Naive thymus-derived CD4-positive, alpha-beta T cell (primary cell): ENCODE results near the gene UBASH3A. TPM values are rescaled to one million over a fixed set of nuclear protein-coding genes. Genes with fewer than 3 reads are reported as not detected.
A peak's percentile ranks its signal among the peaks of the same experiment; 100 is the strongest.

Source experiments
- ATAC-seq: fragments of 150-1000 bp; cut with Tn5 transposase; 2 replicates; pipeline ENCODE4 v1.10.0; 2021; ENCODE audit warnings: mild to moderate bottlenecking, moderate library complexity
- CTCF ChIA-PET: fragments of 350-600 bp; sonication (Branson Sonifier 250); formaldehyde crosslinking; loops from one replicate; lab custom pipeline; 2021; ENCODE audit warnings: antibody characterized with exemption; lab: Charles Lee
- POLR2A ChIA-PET: fragments of 350-600 bp; sonication (Branson Sonifier 250); formaldehyde crosslinking; loops from one replicate; lab custom pipeline; 2021; ENCODE audit warnings: antibody characterized with exemption, inconsistent platforms; lab: Charles Lee
- DNase-seq, 9 donors: peaks; one replicate each; pipeline versions ENCODE4 v3.0.0 to v3.0.0-alpha.2; 2020 to 2022; ENCODE audit warnings: mixed read lengths in 1 of 9
- H3K27ac ChIP-seq: one replicate; pipeline ENCODE4 v1.7.0; 2013; ENCODE audit warnings: mild to moderate bottlenecking, low read depth, low read length, moderate library complexity
- H3K27me3 ChIP-seq, 2 donors: one replicate each; pipeline ENCODE4 v1.7.0; 2013; ENCODE audit warnings: low read length in 2 of 2, mild to moderate bottlenecking in 2 of 2, moderate library complexity in 2 of 2; ENCODE audit not compliant: control insufficient read depth in 2 of 2, insufficient read depth in 2 of 2
- H3K36me3 ChIP-seq, 3 experiments: 1 replicate in 2 of 3; 2 replicates in 1 of 3; pipeline ENCODE4 v1.7.0; 2013; ENCODE audit warnings: low read length in 3 of 3, mild to moderate bottlenecking in 3 of 3, moderate library complexity in 1 of 3; ENCODE audit not compliant: insufficient read depth in 3 of 3, control insufficient read depth in 2 of 3
- H3K4me1 ChIP-seq, 2 donors: one replicate each; pipeline ENCODE4 v1.7.0; 2013; ENCODE audit warnings: low read length in 2 of 2, mild to moderate bottlenecking in 2 of 2, moderate library complexity in 1 of 2; ENCODE audit not compliant: control insufficient read depth in 2 of 2, insufficient read depth in 2 of 2
- H3K4me3 ChIP-seq: 2 replicates; pipeline ENCODE4 v1.7.0; 2013; ENCODE audit warnings: mild to moderate bottlenecking, low read length
- H3K9me3 ChIP-seq, 3 experiments: 1 replicate in 2 of 3; 2 replicates in 1 of 3; pipeline ENCODE4 v1.7.0; 2013; ENCODE audit warnings: low read length in 3 of 3; ENCODE audit not compliant: control insufficient read depth in 2 of 3
- H3K27ac Mint-ChIP-seq, 9 donors: one replicate each; pipeline ENCODE4 v1.8.0; 2020 to 2022; ENCODE audit warnings: mixed read lengths in 9 of 9, mild to moderate bottlenecking in 8 of 9, moderate library complexity in 5 of 9, inconsistent platforms in 2 of 9
- H3K27me3 Mint-ChIP-seq, 5 donors: one replicate each; pipeline ENCODE4 v1.8.0; 2021 to 2022; ENCODE audit warnings: mixed read lengths in 5 of 5, mild to moderate bottlenecking in 1 of 5
- H3K36me3 Mint-ChIP-seq, 5 donors: one replicate each; pipeline ENCODE4 v1.8.0; 2020 to 2022; ENCODE audit warnings: mixed read lengths in 5 of 5, mild to moderate bottlenecking in 3 of 5, inconsistent platforms in 1 of 5
- H3K4me1 Mint-ChIP-seq, 7 donors: one replicate each; pipeline ENCODE4 v1.8.0; 2020 to 2022; ENCODE audit warnings: mixed read lengths in 7 of 7, mild to moderate bottlenecking in 3 of 7, inconsistent platforms in 1 of 7
- H3K4me3 Mint-ChIP-seq, 10 donors: one replicate each; pipeline ENCODE4 v1.8.0; 2020 to 2022; ENCODE audit warnings: mild to moderate bottlenecking in 10 of 10, mixed read lengths in 10 of 10, moderate library complexity in 6 of 10, inconsistent platforms in 2 of 10
- H3K9me3 Mint-ChIP-seq, 11 donors: one replicate each; pipeline ENCODE4 v1.8.0; 2020 to 2022; ENCODE audit warnings: mixed read lengths in 11 of 11, mild to moderate bottlenecking in 4 of 11, inconsistent platforms in 1 of 11, moderate library complexity in 1 of 11
- intact Hi-C, 2 donors: fragments of 100-400 bp; cut with micrococcal nuclease; formaldehyde crosslinking; loops; one replicate each; pipeline ENCODE4 v1.15.1; 2023
- polyA plus RNA-seq, 2 donors: library from polyadenylated mRNA; unstranded; fragments of 300-500 nt; fragmentation: Illumina TruSeq; gene quantifications; one replicate each; pipeline ENCODE4 v1.2.3, GENCODE V29; 2021
- total RNA-seq, 6 experiments: library from RNA in 5 of 6; stranded (reverse) in 5 of 6; gene quantifications; 1 replicate in 5 of 6; 2 replicates in 1 of 6; pipeline ENCODE4 v1.2.3 and lab custom pipeline; 2021 to 2026

Gene UBASH3A
- total RNA-seq (100 to 1,000 TPM in 1 of 5 experiments, 10 to 100 TPM in 4; 41.9 to 101 (median 91.7) TPM), polyA plus RNA-seq (10 to 100 TPM; 57.1 to 99.3 TPM), total RNA-seq (lab: John Stamatoyannopoulos, UW) (102 reads per million, percentile 85 among the genes with 10 or more reads in this experiment)

- CTCF ChIA-PET, result interaction anchor here (0.6 to 3.5 kb wide), 16 partner anchors 11 to 258 kb away, joined by 3 to 32 read pairs (median 4); no protein-coding TSS in a partner anchor
- peak within 1 kb of the TSS; percentile 89 for H3K27ac ChIP-seq
- H3K4me3 ChIP-seq, result peak within 1 kb of the TSS; percentile 66
- DNase-seq, result peak; percentile 16 to 87 (median 80)
- POLR2A ChIA-PET, result interaction anchor here (0.9 to 10.3 kb wide), 21 partner anchors 9 to 166 kb away, joined by 3 to 181 read pairs (median 6); partner anchors contain the start of gene TMPRSS3
- Mint-ChIP-seq H3K9me3 (peaks cover 0 to 13% (median 6%) of the 10 kb centered on the region in 11 donors), H3K27ac (peak within 1 kb of the TSS; percentile 28 to 99 (median 91)), H3K4me1 (peaks cover 40 to 73% (median 68%) of the 10 kb centered on the region in 7 donors), H3K4me3 (peak within 1 kb of the TSS; percentile 82 to 99 (median 94)), H3K27me3 (no peaks in the 10 kb centered on the region), H3K36me3 (peaks cover 7 to 44% (median 28%) of the 10 kb centered on the region in 5 donors)
- peak; percentile 82 for ATAC-seq
- intact Hi-C loops, result loop anchor here (1.0 to 10.0 kb wide), 11 partner anchors 10 to 389 kb away; partner anchors contain the start of genes RSPH1 (in 1 of the 2), SLC37A1 (in 1 of the 2) and ZBTB21 (in 1 of the 2)
- H3K27me3 ChIP-seq, result no peaks in the 10 kb centered on the region
- peaks cover 42 to 50% of the 10 kb centered on the region in 2 donors for H3K4me1 ChIP-seq
- peaks cover 0 to 16% (median 4%) of the 10 kb centered on the region in 3 experiments for H3K36me3 ChIP-seq
- H3K9me3 ChIP-seq, result peaks cover 0 to 6% (median 6%) of the 10 kb centered on the region in 3 experiments
Observed at GRCh38 chr21:42403611-42404231, at the start of gene UBASH3A. Gene UBASH3A, plus strand, starts transcription at chr21:42403902. Its CDS starts 44 bp downstream, at chr21:42403946.

GRCh38 chr21:42356046-42356445 lies 47.7 kb upstream of the UBASH3A start:
- ChIA-PET CTCF (no interaction called here), POLR2A (interaction anchor here (0.6 kb wide), 1 partner anchor 219 kb away, joined by 3 read pairs; no protein-coding TSS in a partner anchor)
- Histone ChIP-seq H3K4me3 (no peak overlapping the region), H3K27ac (no peak overlapping the region), H3K36me3 (no peaks in the 10 kb centered on the region), H3K27me3 (no peaks in the 10 kb centered on the region), H3K4me1 (no peaks in the 10 kb centered on the region), H3K9me3 (peaks cover 0 to 7% (median 4%) of the 10 kb centered on the region in 3 experiments)
- Mint-ChIP-seq H3K27me3 (peaks cover 0 to 17% (median 0%) of the 10 kb centered on the region in 5 donors), H3K36me3 (peaks cover 0 to 19% (median 4%) of the 10 kb centered on the region in 5 donors), H3K9me3 (peaks cover 0 to 40% (median 13%) of the 10 kb centered on the region in 11 donors), H3K4me1 (peaks cover 0 to 4% (median 0%) of the 10 kb centered on the region in 7 donors), H3K27ac (no peak overlapping the region), H3K4me3 (no peak overlapping the region)
- intact Hi-C loops, result no loop called here
- ATAC-seq (no peak), DNase-seq (no peak)

GRCh38 chr21:42356650-42357049 lies 47.1 kb upstream of the UBASH3A start:
- H3K9me3 Mint-ChIP-seq, result peaks cover 0 to 40% (median 11%) of the 10 kb centered on the region in 11 donors
- intact Hi-C loops, result no loop called here
- POLR2A ChIA-PET, result no interaction called here

GRCh38 chr21:42357307-42357706 lies 46.4 kb upstream of the UBASH3A start:
- Mint-ChIP-seq H3K4me1 (peaks cover 0 to 4% (median 0%) of the 10 kb centered on the region in 7 donors), H3K9me3 (peaks cover 0 to 40% (median 11%) of the 10 kb centered on the region in 11 donors), H3K27me3 (peaks cover 0 to 21% (median 0%) of the 10 kb centered on the region in 5 donors), H3K27ac (no peak overlapping the region), H3K4me3 (no peak overlapping the region), H3K36me3 (peaks cover 0 to 19% (median 4%) of the 10 kb centered on the region in 5 donors)
- H3K4me3 ChIP-seq, result no peak overlapping the region
- H3K27ac ChIP-seq, result no peak overlapping the region
- CTCF ChIA-PET, result interaction anchor here (0.9 kb wide), 1 partner anchor 98 kb away, joined by 3 read pairs; no protein-coding TSS in a partner anchor
- ATAC-seq, result no peak
- DNase-seq, result no peak
- intact Hi-C loops, result no loop called here
- POLR2A ChIA-PET, result no interaction called here
- no peaks in the 10 kb centered on the region for H3K4me1 ChIP-seq
- H3K9me3 ChIP-seq, result peaks cover 0 to 7% (median 4%) of the 10 kb centered on the region in 3 experiments
- no peaks in the 10 kb centered on the region for H3K27me3 ChIP-seq
- H3K36me3 ChIP-seq, result no peaks in the 10 kb centered on the region

More at GRCh38 chr21:42356650-42357049, 47.1 kb upstream of the UBASH3A start:
- CTCF ChIA-PET, result interaction anchor here (0.6 kb wide), 1 partner anchor 470 kb away, joined by 3 read pairs; no protein-coding TSS in a partner anchor
- Histone ChIP-seq H3K4me1 (no peaks in the 10 kb centered on the region), H3K9me3 (peaks cover 0 to 7% (median 4%) of the 10 kb centered on the region in 3 experiments), H3K4me3 (no peak overlapping the region), H3K27me3 (no peaks in the 10 kb centered on the region), H3K36me3 (no peaks in the 10 kb centered on the region), H3K27ac (no peak overlapping the region)
- ATAC-seq, result no peak
- Mint-ChIP-seq H3K36me3 (peaks cover 0 to 19% (median 4%) of the 10 kb centered on the region in 5 donors), H3K27ac (no peak overlapping the region), H3K27me3 (peaks cover 0 to 17% (median 0%) of the 10 kb centered on the region in 5 donors), H3K4me3 (no peak overlapping the region), H3K4me1 (peaks cover 0 to 4% (median 0%) of the 10 kb centered on the region in 7 donors)
- DNase-seq, result no peak

GRCh38 chr21:42358261-42358660 lies 45.4 kb upstream of the UBASH3A start:
- no peak overlapping the region for H3K27ac Mint-ChIP-seq
- peaks cover 0 to 24% (median 0%) of the 10 kb centered on the region in 5 donors for H3K27me3 Mint-ChIP-seq

GRCh38 chr21:42358937-42359336 lies 44.8 kb upstream of the UBASH3A start:
- Histone ChIP-seq H3K9me3 (peaks cover 0 to 7% (median 4%) of the 10 kb centered on the region in 3 experiments), H3K4me3 (no peak overlapping the region), H3K36me3 (no peaks in the 10 kb centered on the region), H3K4me1 (no peaks in the 10 kb centered on the region), H3K27ac (no peak overlapping the region), H3K27me3 (no peaks in the 10 kb centered on the region)
- peak overlapping the region in 1 of 9 donors; percentile 18 for H3K27ac Mint-ChIP-seq
- DNase-seq (no peak), ATAC-seq (no peak)
- H3K36me3 Mint-ChIP-seq, result peaks cover 0 to 19% (median 4%) of the 10 kb centered on the region in 5 donors
- CTCF ChIA-PET, result no interaction called here
- H3K4me1 Mint-ChIP-seq, result peaks cover 0 to 5% (median 4%) of the 10 kb centered on the region in 7 donors
- H3K4me3 Mint-ChIP-seq, result no peak overlapping the region
- peaks cover 0 to 27% (median 0%) of the 10 kb centered on the region in 5 donors for H3K27me3 Mint-ChIP-seq
- POLR2A ChIA-PET, result no interaction called here
- intact Hi-C loops, result no loop called here
- H3K9me3 Mint-ChIP-seq, result peaks cover 0 to 36% (median 10%) of the 10 kb centered on the region in 11 donors

More at GRCh38 chr21:42358261-42358660, 45.4 kb upstream of the UBASH3A start:
- H3K9me3 Mint-ChIP-seq, result peaks cover 0 to 40% (median 11%) of the 10 kb centered on the region in 11 donors
- no peaks in the 10 kb centered on the region for H3K36me3 ChIP-seq
- CTCF ChIA-PET, result interaction anchor here (0.9 kb wide), 1 partner anchor 99 kb away, joined by 3 read pairs; no protein-coding TSS in a partner anchor
- H3K27ac ChIP-seq, result no peak overlapping the region
- peaks cover 0 to 4% (median 0%) of the 10 kb centered on the region in 7 donors for H3K4me1 Mint-ChIP-seq
- H3K4me3 Mint-ChIP-seq, result no peak overlapping the region
- peaks cover 0 to 7% (median 4%) of the 10 kb centered on the region in 3 experiments for H3K9me3 ChIP-seq
- no peak overlapping the region for H3K4me3 ChIP-seq
- no peaks in the 10 kb centered on the region for H3K4me1 ChIP-seq
- H3K27me3 ChIP-seq, result no peaks in the 10 kb centered on the region
- no peak for DNase-seq
- intact Hi-C loops, result no loop called here
- POLR2A ChIA-PET, result no interaction called here
- ATAC-seq, result no peak
- peaks cover 0 to 19% (median 4%) of the 10 kb centered on the region in 5 donors for H3K36me3 Mint-ChIP-seq
